GM12878 (cell line): Measurements from ENCODE around the gene ZG16B. TPM values are rescaled to one million over a fixed set of nuclear protein-coding genes. Genes with fewer than 3 reads are reported as not detected.

Experiments
- ATAC-seq: fragments of 200-7000 bp; cut with Tn5 transposase; 3 replicates; pipeline ENCODE4 v1.9.1; 2020; ENCODE audit warnings: mild to moderate bottlenecking, moderate library complexity
- BruUV-seq: library from RNA; stranded (reverse); fragments of 400-500 nt; replicated peaks from 2 replicates; lab custom pipeline; 2021; lab: Mats Ljungman, UMichigan
- CTCF ChIA-PET: fragments of 300-600 bp; sonication (Branson Sonifier 250); formaldehyde crosslinking; extraction: SDS; loops from one replicate; lab custom pipeline; 2021; ENCODE audit warnings: inconsistent platforms; lab: Yijun Ruan, JAX
- POLR2A ChIA-PET: fragments of 350-600 bp; formaldehyde crosslinking; extraction: SDS; loops from one replicate; lab custom pipeline; 2021; ENCODE audit warnings: inconsistent platforms; lab: Charles Lee
- RAD21 ChIA-PET: fragments of 300-600 bp; sonication (Branson Sonifier 250); formaldehyde crosslinking; loops from one replicate; lab custom pipeline; 2023; ENCODE audit warnings: antibody characterized with exemption; ENCODE audit not compliant: unreplicated experiment; lab: Charles Lee
- SMC1A ChIA-PET: fragments of 300-600 bp; sonication (Branson Sonifier 250); formaldehyde crosslinking; loops from one replicate; lab custom pipeline; 2023; ENCODE audit not compliant: unreplicated experiment, uncharacterized antibody; lab: Charles Lee
- DNase-seq: peaks from one replicate; pipeline ENCODE4 v3.0.0-alpha.2; 2011; ENCODE audit warnings: low read depth, low spot score
- FAIRE-seq: peaks from 3 replicates; lab custom pipeline; 2011; peaks lifted over from hg19 to GRCh38; lab: Jason Lieb, UNC
- H2AFZ ChIP-seq: 2 replicates; pipeline ENCODE4 v1.6.0; 2011; ENCODE audit warnings: low read depth, low read length, control low read depth; ENCODE audit not compliant: control insufficient read depth
- H3K27ac ChIP-seq: 2 replicates; pipeline ENCODE4 v1.5.1; 2011; ENCODE audit warnings: control low read depth; ENCODE audit not compliant: control insufficient read depth, insufficient read depth
- H3K27me3 ChIP-seq, 2 experiments: replicated peaks in 1 of 2; 2 replicates each; pipeline versions ENCODE4 v1.6.0 to v1.6.1; 2011; ENCODE audit warnings: low read length in 1 of 2; ENCODE audit not compliant: control insufficient read depth in 2 of 2, insufficient read depth in 2 of 2
- H3K36me3 ChIP-seq, 2 experiments: 2 replicates each; pipeline ENCODE4 v1.5.1; 2011; ENCODE audit warnings: low read length in 1 of 2; ENCODE audit not compliant: control insufficient read depth in 2 of 2, insufficient read depth in 2 of 2
- H3K4me1 ChIP-seq: 2 replicates; pipeline ENCODE4 v1.6.1; 2011; ENCODE audit warnings: mild to moderate bottlenecking, low read length, moderate library complexity, mixed read lengths; ENCODE audit not compliant: control insufficient read depth, insufficient read depth
- H3K4me2 ChIP-seq: 2 replicates; pipeline ENCODE4 v1.6.0; 2011; ENCODE audit warnings: control low read depth; ENCODE audit not compliant: control insufficient read depth, insufficient read depth
- H3K4me3 ChIP-seq: fragments of 200-600 bp; sonication (generic); 2 replicates; pipeline ENCODE4 v1.5.1; 2016
- H3K79me2 ChIP-seq: 2 replicates; pipeline ENCODE4 v1.6.0; 2011; ENCODE audit warnings: low read length; ENCODE audit not compliant: control insufficient read depth, insufficient read depth
- H3K9ac ChIP-seq: 2 replicates; pipeline ENCODE4 v1.8.0; 2011; ENCODE audit warnings: low read length, control low read depth, mixed read lengths; ENCODE audit not compliant: control insufficient read depth, insufficient read depth
- H3K9me3 ChIP-seq: replicated peaks from 3 replicates; pipeline ENCODE4 v1.5.1; 2011; ENCODE audit warnings: mild to moderate bottlenecking, low read length; ENCODE audit not compliant: control insufficient read depth, insufficient read depth
- H4K20me1 ChIP-seq: 2 replicates; pipeline ENCODE4 v1.6.0; 2011; ENCODE audit not compliant: control insufficient read depth, insufficient read depth
- ATF7 ChIP-seq: fragments of 450-650 bp; IDR thresholded peaks from 2 replicates; pipeline ENCODE4 v1.6.1; 2016; ENCODE audit warnings: low read depth, mild to moderate bottlenecking
- CBX5 ChIP-seq: sonication (generic); IDR thresholded peaks from 2 replicates; pipeline ENCODE4 v1.6.1; 2016; ENCODE audit warnings: low read depth, moderate library complexity, mild to moderate bottlenecking, inconsistent platforms
- CHD1 ChIP-seq: IDR thresholded peaks from 2 replicates; pipeline ENCODE4 v1.6.1; 2012; ENCODE audit warnings: low read depth, low read length, improper control_type of control experiment
- CREB1 ChIP-seq: IDR thresholded peaks from 2 replicates; pipeline ENCODE4 v1.6.1; 2012; ENCODE audit warnings: low read depth, mild to moderate bottlenecking, inconsistent platforms
- EGR1 ChIP-seq, 2 experiments: IDR thresholded peaks; 1 replicate in 1 of 2; 2 replicates in 1 of 2; pipeline ENCODE4 v1.6.1; 2011 to 2012; ENCODE audit warnings: low read depth in 2 of 2, low read length in 2 of 2, borderline replicate concordance in 1 of 2, mild to moderate bottlenecking in 1 of 2, moderate library complexity in 1 of 2
- EZH2 ChIP-seq: IDR thresholded peaks from 2 replicates; pipeline ENCODE4 v1.6.1; 2012; ENCODE audit warnings: low read depth, mild to moderate bottlenecking, control low read depth, inconsistent platforms, low read length, borderline replicate concordance; ENCODE audit not compliant: control insufficient read depth
- HCFC1 ChIP-seq: fragments of 150-350 bp; IDR thresholded peaks from 2 replicates; pipeline ENCODE4 v1.6.1; 2014; ENCODE audit warnings: low read length
- IRF5 ChIP-seq: fragments of 450-650 bp; IDR thresholded peaks from 2 replicates; pipeline ENCODE4 v1.6.1; 2017; ENCODE audit warnings: borderline replicate concordance
- JUNB ChIP-seq: IDR thresholded peaks from 2 replicates; pipeline ENCODE4 v1.6.1; 2016; ENCODE audit warnings: antibody characterized with exemption, mild to moderate bottlenecking
- NRF1 ChIP-seq: conservative IDR thresholded peaks from 2 replicates; pipeline ENCODE4 v1.6.1; 2011; ENCODE audit warnings: mild to moderate bottlenecking, low read depth, low read length, improper control_type of control experiment
- PML ChIP-seq: IDR thresholded peaks from 2 replicates; pipeline ENCODE4 v1.6.1; 2012; ENCODE audit warnings: low read length, inconsistent platforms
- PRDM15 ChIP-seq: fragments of 450-650 bp; formaldehyde crosslinking; IDR thresholded peaks from 2 replicates; pipeline ENCODE4 v1.4.0; 2020; ENCODE audit warnings: mild to moderate bottlenecking, moderate library complexity
- RAD21 ChIP-seq: IDR thresholded peaks from 2 replicates; pipeline ENCODE4 v1.6.1; 2011; ENCODE audit warnings: mild to moderate bottlenecking, low read depth, low read length, moderate library complexity; ENCODE audit not compliant: insufficient read depth
- RBBP5 ChIP-seq: fragments of 200-600 bp; sonication (generic); conservative IDR thresholded peaks from 2 replicates; pipeline ENCODE4 v1.6.1; 2016
- RCOR1 ChIP-seq: conservative IDR thresholded peaks from 2 replicates; pipeline ENCODE4 v1.6.1; 2012; ENCODE audit warnings: low read depth, low read length, improper control_type of control experiment
- SMC3 ChIP-seq: IDR thresholded peaks from 2 replicates; pipeline ENCODE4 v1.6.1; 2011; ENCODE audit warnings: low read length, improper control_type of control experiment, borderline replicate concordance
- SPI1 ChIP-seq: IDR thresholded peaks from 2 replicates; pipeline ENCODE4 v1.6.1; 2011; ENCODE audit warnings: low read depth, mild to moderate bottlenecking, low read length, moderate library complexity, borderline replicate concordance; ENCODE audit not compliant: insufficient read depth
- SRF ChIP-seq, 2 experiments: IDR thresholded peaks; 2 replicates each; pipeline ENCODE4 v1.6.1; 2011; ENCODE audit warnings: low read depth in 2 of 2, low read length in 2 of 2, mild to moderate bottlenecking in 1 of 2, moderate library complexity in 1 of 2
- TARDBP ChIP-seq: IDR thresholded peaks from 2 replicates; pipeline ENCODE4 v1.6.1; 2016; ENCODE audit warnings: borderline replicate concordance
- YY1 ChIP-seq: IDR thresholded peaks from 2 replicates; pipeline ENCODE4 v1.6.1; 2011; ENCODE audit warnings: low read depth, mild to moderate bottlenecking, low read length
- WGBS: methylation state at CpG from one replicate; pipeline ENCODE4 v1.1.6; 2016; ENCODE audit warnings: low lambda C conversion rate; ENCODE audit not compliant: insufficient replicate concordance, insufficient coverage; ENCODE audit errors: missing lambda C conversion rate; 5-methylcytosine and 5-hydroxymethylcytosine counted together
- in situ Hi-C: fragments of 300-500 bp; cut with MboI; formaldehyde crosslinking; loops from 9 replicates; pipeline ENCODE4 v1.14.3; 2018; ENCODE audit warnings: mixed read lengths
- intact Hi-C: fragments of 100-400 bp; cut with micrococcal nuclease; formaldehyde crosslinking; loops from one replicate; pipeline ENCODE4 v1.14.2; 2022; ENCODE audit not compliant: unreplicated experiment
- polyA plus RNA-seq, 11 experiments: library from polyadenylated mRNA; depleted of rRNA in 4 of 11; unstranded in 6 of 11; stranded (reverse) in 5 of 11; fragments of >200 nt; fragmentation: Nextera tagmentation in 4 of 11; fragmentation: Illumina TruSeq in 1 of 11; extraction: Ambion mirVana in 4 of 11; extraction: Trizol in 1 of 11; gene quantifications; 1 replicate in 1 of 11; 2 replicates in 10 of 11; pipeline versions ENCODE4 v1.2.1 to v1.2.3, GENCODE V29; 2011 to 2016; ENCODE audit warnings: inconsistent platforms in 2 of 11, missing spikeins in 2 of 11, low read depth in 1 of 11
- total RNA-seq, 4 experiments: library from RNA; depleted of rRNA in 3 of 4; stranded (reverse); fragments of >200 nt in 3 of 4; fragmentation: Illumina TruSeq in 1 of 4; extraction: Trizol in 1 of 4; gene quantifications; 2 replicates each; pipeline versions ENCODE4 v1.2.1 to v1.2.3, GENCODE V29; 2013 to 2021

The ZG16B gene
- total and polyA plus RNA-seq, 10 of the 15 experiments (the other 5 are each of a cell fraction or from before 2014, with no cell fraction given) = 1.00 to 11.6 (median 5.8) TPM

- ATAC-seq = no peak
- H3K27me3 ChIP-seq = no peaks in the 10 kb centered on the region
- H3K9me3 ChIP-seq = no peaks in the 10 kb centered on the region
- no peak overlapping the region for H3K9ac ChIP-seq
- intact Hi-C loops = no loop called here
- SMC1A ChIA-PET = no interaction called here
- CTCF ChIA-PET = no interaction called here
- no peak overlapping the region for H3K4me2 ChIP-seq
- RAD21 ChIA-PET = no interaction called here
- H3K36me3 ChIP-seq = no peaks in the 10 kb centered on the region
- no peak overlapping the region for H3K4me3 ChIP-seq
- POLR2A ChIA-PET = no interaction called here
- no peak overlapping the region for H3K27ac ChIP-seq
- H3K4me1 ChIP-seq = peaks cover 4% of the 10 kb centered on the region; the same call in 1 of the 2 replicates
- no peak for FAIRE-seq
- H2AFZ ChIP-seq = no peak overlapping the region
- BruUV-seq = no TSS peak
- in situ Hi-C loops = no loop called here
- H3K79me2 ChIP-seq = no peaks in the 10 kb centered on the region
- H4K20me1 ChIP-seq = no peaks in the 10 kb centered on the region
- DNase-seq = no peak
- WGBS = 34% methylated on average over 7 of the region's 7 CpGs
- TF ChIP-seq JUNB (no peak), YY1 (no peak), NRF1 (no peak), EGR1 (IDR thresholded peaks at IDR 0.05; ENCODE audit: borderline replicate concordance in 1 of 2, low read depth in 2 of 2, low read length in 2 of 2) (no peak), PRDM15 (no peak), SPI1 (no peak), EZH2 (no peak), SRF (IDR thresholded peaks at IDR 0.05; ENCODE audit: low read depth in 2 of 2, low read length in 2 of 2) (no peak), ATF7 (no peak), RAD21 (no peak), RCOR1 (no peak), CREB1 (no peak), PML (no peak), CBX5 (no peak), RBBP5 (no peak), TARDBP (no peak), IRF5 (no peak), SMC3 (no peak), CHD1 (no peak), HCFC1 (no peak)
These were observed 3.7 kb downstream of the ZG16B start for GRCh38 chr16:2833776-2834175.
